H1 (cell line): ENCODE measurements around the gene MBD3. TPM values are rescaled to one million over a fixed set of nuclear protein-coding genes. Genes with fewer than 3 reads are reported as not detected.

Experiments used
- CTCF ChIA-PET: fragments of 300-600 bp; sonication (Branson Sonifier 250); formaldehyde crosslinking; loops from one replicate; lab custom pipeline; 2021; ENCODE audit not compliant: partially characterized antibody; lab: Charles Lee
- POLR2A ChIA-PET: fragments of 300-600 bp; sonication (Branson Sonifier 250); formaldehyde crosslinking; loops from one replicate; lab custom pipeline; 2021; ENCODE audit warnings: inconsistent platforms; ENCODE audit not compliant: partially characterized antibody; lab: Charles Lee
- DNase-seq, 2 experiments: peaks; one replicate each; pipeline versions ENCODE4 v3.0.0 to v3.0.0-alpha.2; 2010 to 2022; ENCODE audit warnings: low spot score in 2 of 2, low read depth in 1 of 2, mixed read lengths in 1 of 2
- FAIRE-seq: peaks from 2 replicates; lab custom pipeline; 2011; peaks lifted over from hg19 to GRCh38; lab: Jason Lieb, UNC
- H2AFZ ChIP-seq: 2 replicates; pipeline ENCODE4 v1.8.1; 2012; ENCODE audit warnings: low read length, inconsistent platforms
- H2AK5ac ChIP-seq: 2 replicates; pipeline ENCODE4 v1.6.1; 2013; ENCODE audit warnings: low read depth, low read length
- H2BK120ac ChIP-seq: replicated peaks from 2 replicates; pipeline ENCODE3; 2013; ENCODE audit warnings: low read depth, low read length, inconsistent platforms
- H2BK12ac ChIP-seq: 2 replicates; pipeline ENCODE4 v1.6.1; 2013; ENCODE audit warnings: low read depth, low read length
- H2BK15ac ChIP-seq: 2 replicates; pipeline ENCODE4 v1.6.1; 2013; ENCODE audit warnings: low read length
- H2BK20ac ChIP-seq: 2 replicates; pipeline ENCODE4 v1.6.1; 2013; ENCODE audit warnings: low read length
- H2BK5ac ChIP-seq: 2 replicates; pipeline ENCODE4 v1.6.1; 2013; ENCODE audit warnings: low read depth, low read length
- H3K14ac ChIP-seq: 2 replicates; pipeline ENCODE4 v1.6.1; 2013; ENCODE audit warnings: inconsistent platforms; ENCODE audit not compliant: insufficient read length
- H3K18ac ChIP-seq: 2 replicates; pipeline ENCODE4 v1.6.1; 2013; ENCODE audit warnings: low read length; ENCODE audit errors: extremely low read depth
- H3K23ac ChIP-seq: 2 replicates; pipeline ENCODE4 v1.6.1; 2013; ENCODE audit warnings: inconsistent platforms; ENCODE audit not compliant: insufficient read length
- H3K23me2 ChIP-seq: 2 replicates; pipeline ENCODE4 v1.6.1; 2013; ENCODE audit warnings: low read depth, low read length
- H3K27ac ChIP-seq: 2 replicates; pipeline ENCODE4 v1.6.1; 2011; ENCODE audit warnings: low read depth, low read length, inconsistent platforms
- H3K27me3 ChIP-seq, 4 experiments: replicated peaks in 1 of 4; 1 replicate in 1 of 4; 2 replicates in 3 of 4; pipeline versions ENCODE4 v1.6.1 to v1.8.1; 2011 to 2013; ENCODE audit warnings: low read length in 3 of 4, mild to moderate bottlenecking in 3 of 4, inconsistent platforms in 2 of 4, mixed read lengths in 2 of 4, moderate library complexity in 1 of 4; ENCODE audit not compliant: control insufficient read depth in 3 of 4, insufficient read depth in 3 of 4; ENCODE audit errors: extremely low read depth in 1 of 4
- H3K36me3 ChIP-seq, 4 experiments: 2 replicates each; pipeline versions ENCODE4 v1.6.1 to v1.8.1; 2011 to 2013; ENCODE audit warnings: mild to moderate bottlenecking in 4 of 4, low read length in 3 of 4, moderate library complexity in 2 of 4, control low read depth in 1 of 4, inconsistent platforms in 1 of 4; ENCODE audit not compliant: insufficient read depth in 4 of 4, control insufficient read depth in 2 of 4
- H3K4ac ChIP-seq: replicated peaks from 2 replicates; pipeline ENCODE3; 2013; ENCODE audit warnings: low read length, low read depth, mixed read lengths, inconsistent platforms; ENCODE audit not compliant: insufficient read length
- H3K4me1 ChIP-seq, 4 experiments: replicated peaks in 1 of 4; 1 replicate in 1 of 4; 2 replicates in 3 of 4; pipeline versions ENCODE4 v1.6.1 to v1.8.1; 2011 to 2013; ENCODE audit warnings: low read length in 3 of 4, inconsistent platforms in 2 of 4, mixed read lengths in 1 of 4; ENCODE audit not compliant: insufficient read depth in 4 of 4, control insufficient read depth in 3 of 4
- H3K4me2 ChIP-seq, 2 experiments: 2 replicates each; pipeline versions ENCODE4 v1.6.1 to v1.8.1; 2011 to 2013; ENCODE audit warnings: low read depth in 2 of 2, low read length in 2 of 2, control low read depth in 1 of 2, inconsistent platforms in 1 of 2, mild to moderate bottlenecking in 1 of 2; ENCODE audit not compliant: insufficient read depth in 1 of 2
- H3K4me3 ChIP-seq, 4 experiments: fragments of 200-600, 300-600 bp in 1 of 4; sonication (generic), shearing (Covaris generic), sonication (Bioruptor Twin) in 1 of 4; 2 replicates each; pipeline versions ENCODE4 v1.5.1 to v1.8.1; 2011 to 2016; ENCODE audit warnings: low read length in 4 of 4, low read depth in 3 of 4, control low read depth in 2 of 4, inconsistent platforms in 2 of 4, mild to moderate bottlenecking in 2 of 4, mixed read lengths in 1 of 4, moderate library complexity in 1 of 4; ENCODE audit not compliant: insufficient read depth in 2 of 4; ENCODE audit errors: extremely low read depth in 1 of 4
- H3K56ac ChIP-seq: replicated peaks from 2 replicates; pipeline ENCODE3; 2013; ENCODE audit warnings: low read depth, mild to moderate bottlenecking, mixed read lengths, low read length, inconsistent platforms; ENCODE audit not compliant: insufficient read length
- H3K79me1 ChIP-seq: 2 replicates; pipeline ENCODE4 v1.6.1; 2013; ENCODE audit warnings: low read depth, low read length, control low read depth
- H3K79me2 ChIP-seq, 2 experiments: 2 replicates each; pipeline versions ENCODE4 v1.6.1 to v1.8.1; 2012 to 2013; ENCODE audit warnings: low read length in 2 of 2, mild to moderate bottlenecking in 2 of 2, inconsistent platforms in 1 of 2; ENCODE audit not compliant: insufficient read depth in 2 of 2, control insufficient read depth in 1 of 2
- H3K9ac ChIP-seq, 4 experiments: replicated peaks in 1 of 4; 1 replicate in 1 of 4; 2 replicates in 3 of 4; pipeline versions ENCODE4 v1.6.1 to v1.8.1; 2011 to 2013; ENCODE audit warnings: low read depth in 3 of 4, low read length in 3 of 4, control low read depth in 2 of 4, mild to moderate bottlenecking in 2 of 4, moderate library complexity in 2 of 4, inconsistent platforms in 1 of 4; ENCODE audit errors: extremely low read depth in 1 of 4
- H3K9me3 ChIP-seq, 2 experiments: 2 replicates each; pipeline versions ENCODE4 v1.6.1 to v1.8.1; 2012 to 2013; ENCODE audit warnings: mild to moderate bottlenecking in 2 of 2, moderate library complexity in 2 of 2, control low read depth in 1 of 2, inconsistent platforms in 1 of 2, low read depth in 1 of 2, low read length in 1 of 2, mixed read lengths in 1 of 2; ENCODE audit not compliant: insufficient read depth in 2 of 2
- H4K20me1 ChIP-seq, 2 experiments: replicated peaks in 1 of 2; 2 replicates each; pipeline versions ENCODE3 to v1.8.1; 2011 to 2013; ENCODE audit warnings: inconsistent platforms in 2 of 2, low read length in 2 of 2, mild to moderate bottlenecking in 1 of 2; ENCODE audit not compliant: insufficient read depth in 2 of 2, control insufficient read depth in 1 of 2
- H4K5ac ChIP-seq: 2 replicates; pipeline ENCODE4 v1.6.1; 2013; ENCODE audit warnings: low read length, low read depth, mixed read lengths, inconsistent platforms; ENCODE audit not compliant: insufficient read length
- H4K8ac ChIP-seq: 2 replicates; pipeline ENCODE4 v1.8.0; 2013; ENCODE audit warnings: mild to moderate bottlenecking, moderate library complexity, low read length, inconsistent platforms; ENCODE audit not compliant: insufficient read depth; ENCODE audit errors: extremely low read depth
- H4K91ac ChIP-seq: replicated peaks from 2 replicates; pipeline ENCODE3; 2013; ENCODE audit warnings: low read length, mixed read lengths, inconsistent platforms; ENCODE audit not compliant: insufficient read length
- CEBPB ChIP-seq: IDR thresholded peaks from 2 replicates; pipeline ENCODE4 v1.6.1; 2012; ENCODE audit warnings: low read depth, low read length
- CHD1 ChIP-seq: IDR thresholded peaks from 2 replicates; pipeline ENCODE4 v1.6.1; 2012; ENCODE audit warnings: low read depth, low read length, improper control_type of control experiment
- CREB1 ChIP-seq: IDR thresholded peaks from 2 replicates; pipeline ENCODE4 v1.6.1; 2012; ENCODE audit warnings: inconsistent platforms
- RFX5 ChIP-seq: IDR thresholded peaks from 2 replicates; pipeline ENCODE4 v1.6.1; 2011; ENCODE audit warnings: low read depth, low read length, improper control_type of control experiment, borderline replicate concordance
- SIRT6 ChIP-seq: IDR thresholded peaks from one replicate; pipeline ENCODE4 v1.7.1; 2012; ENCODE audit warnings: low read length, inconsistent platforms
- WGBS, 2 experiments: shearing (Covaris generic) in 1 of 2; methylation state at CpG; one replicate each; pipeline versions ENCODE4 v1.1.6 to v1.1.7; 2013 to 2015; ENCODE audit warnings: low lambda C conversion rate in 2 of 2, mixed read lengths in 2 of 2, inconsistent platforms in 1 of 2, low coverage in 1 of 2, missing lambda C conversion rate in 1 of 2; ENCODE audit not compliant: insufficient replicate concordance in 2 of 2, insufficient coverage in 1 of 2, insufficient read length in 1 of 2; ENCODE audit errors: extremely low coverage in 1 of 2, missing lambda C conversion rate in 1 of 2; 5-methylcytosine and 5-hydroxymethylcytosine counted together
- polyA plus RNA-seq, 7 experiments: library from polyadenylated mRNA; depleted of rRNA in 3 of 7; stranded (reverse) in 5 of 7; unstranded in 2 of 7; fragments of >200 nt in 5 of 7; fragments of 200-250 nt in 2 of 7; gene quantifications; 1 replicate in 5 of 7; 2 replicates in 1 of 7; 4 replicates in 1 of 7; pipeline versions ENCODE4 v1.2.1 to v1.2.3, GENCODE V29; 2011 to 2013; ENCODE audit warnings: missing spikeins in 2 of 7, mixed read lengths in 2 of 7
- total RNA-seq: library from RNA; stranded (reverse); fragmentation: NEBNext Ultra II Directional; extraction: Animal tissue kit (Norgen Biotek cat#: 25700); gene quantifications from 2 replicates; pipeline ENCODE4 v1.2.1, GENCODE V29; 2021

Gene MBD3
- total and polyA plus RNA-seq, 2 of the 8 experiments (the other 6 are each of a cell fraction or from before 2014, with no cell fraction given): 88.2 to 110 TPM

DNA sequence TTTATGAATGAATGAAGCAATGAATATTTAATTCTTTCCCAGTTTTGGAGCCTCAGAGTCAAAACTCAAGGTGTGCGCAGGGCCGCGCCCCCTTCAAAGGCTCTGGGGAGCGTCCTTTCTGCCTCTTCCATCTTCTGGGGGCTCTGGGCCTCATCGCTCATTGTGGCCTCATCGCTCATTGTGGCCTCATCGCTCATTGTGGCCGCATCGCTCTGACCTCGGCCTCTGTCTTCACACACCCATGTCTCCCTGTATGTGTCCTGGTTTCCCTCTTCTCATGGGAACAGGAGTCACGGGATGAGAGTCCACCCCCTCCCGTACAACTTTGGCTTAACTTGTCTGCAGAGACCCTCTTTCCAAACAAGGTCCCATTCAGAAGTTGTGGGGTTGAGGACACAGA, 21.3 kb downstream of the MBD3 start:
- Histone ChIP-seq H3K79me1 (no peaks in the 10 kb centered on the region; the same call in 1 of the 2 replicates), H3K18ac (no peak overlapping the region), H4K20me1 (peaks cover 0 to 3% of the 10 kb centered on the region in 2 experiments), H4K8ac (no peak overlapping the region), H3K4ac (no peak overlapping the region), H2BK15ac (no peak overlapping the region), H3K4me3 (no peak overlapping the region), H4K91ac (no peak overlapping the region), H3K27ac (no peak overlapping the region), H3K23ac (no peak overlapping the region), H3K4me1 (peaks cover 0 to 2% (median 0%) of the 10 kb centered on the region in 4 experiments; a peak in 3 of 7 replicates), H2BK120ac (no peak overlapping the region), H3K27me3 (peaks cover 8 to 26% (median 14%) of the 10 kb centered on the region in 4 experiments), H3K9ac (no peak overlapping the region), H3K9me3 (peaks cover 0 to 8% of the 10 kb centered on the region in 2 experiments; a peak in 2 of 4 replicates), H4K5ac (no peak overlapping the region), H3K14ac (no peak overlapping the region), H3K23me2 (peaks cover 3% of the 10 kb centered on the region; the same call in 1 of the 2 replicates), H3K36me3 (peaks cover 0 to 1% (median 0%) of the 10 kb centered on the region in 4 experiments; a peak in 2 of 8 replicates), H2BK12ac (no peak overlapping the region), H3K56ac (no peak overlapping the region), H2BK20ac (no peak overlapping the region), H2AK5ac (0 out of 2 replicates have a peak overlapping the region, but pooled peaks have one; percentile 24), H3K4me2 (no peak overlapping the region), H2BK5ac (no peak overlapping the region), H3K79me2 (peaks cover 0 to 7% of the 10 kb centered on the region in 2 experiments; a peak in 1 of 4 replicates), H2AFZ (no peak overlapping the region)
- POLR2A ChIA-PET: interaction anchor here (8.8 kb wide), 1 partner anchor 16 kb away, joined by 148 read pairs; no protein-coding TSS in a partner anchor
- CTCF ChIA-PET: interaction anchor here (1.3 to 1.4 kb wide), 2 partner anchors 19 to 20 kb away, joined by 3 read pairs; no protein-coding TSS in a partner anchor
- TF ChIP-seq CHD1: no peak
- no peak for TF ChIP-seq RFX5
- TF ChIP-seq CREB1: no peak
- no peak for TF ChIP-seq SIRT6
- TF ChIP-seq CEBPB: no peak
- FAIRE-seq (no peak), DNase-seq (no peak)
- WGBS, 2 experiments: 94% methylated on average over 12 of the region's 12 CpGs; no CpG with 5 or more reads in 1 of the 2 experiments
